ENCODE results near the gene MCC. TPM values are rescaled to one million over a fixed set of nuclear protein-coding genes. Genes with fewer than 3 reads are reported as not detected.
"Not testable (repeated sequence)": the region's sequence is repeated elsewhere in the genome, so short reads cannot be mapped to it uniquely, and the experiment has no call there.

The MCC gene
- total RNA-seq, 2 donors from 2014 or later = 7.5 to 9.9 TPM

GRCh38 chr5:113427871-113428574 is 60.2 kb downstream of the MCC start:
- intact Hi-C loops (cut with DNase I) = no loop called here
- Histone ChIP-seq H3K27me3 (no peaks in the 10 kb centered on the region), H3K9me3 (no peaks in the 10 kb centered on the region), H3K4me3 (no peak overlapping the region), H3K36me3 (replicated peaks in 1 of 2; ENCODE audit: insufficient read depth in 1 of 2, low read depth in 2 of 2) (no peaks in the 10 kb centered on the region), H3K27ac (no peak overlapping the region), H3K4me1 (no peaks in the 10 kb centered on the region)
- 55 to 72% methylated on average over 3 of the region's 3 CpGs for WGBS, 2 donors
- DNase-seq = no peak
- no peak for ATAC-seq
- no peak for TF ChIP-seq CTCF (IDR thresholded peaks at IDR 0.05)
- no peak for TF ChIP-seq POLR2A (IDR thresholded peaks at IDR 0.05)

- Histone ChIP-seq H3K36me3 (replicated peaks in 1 of 2; ENCODE audit: insufficient read depth in 1 of 2, low read depth in 2 of 2) (no peaks in the 10 kb centered on the region), H3K27me3 (no peaks in the 10 kb centered on the region), H3K4me1 (no peaks in the 10 kb centered on the region), H3K27ac (no peak overlapping the region), H3K4me3 (no peak overlapping the region), H3K9me3 (no peaks in the 10 kb centered on the region)
- 83 to 84% methylated on average over 3 of the region's 3 CpGs for WGBS, 2 donors
- intact Hi-C loops (cut with DNase I) = no loop called here
- no peak for DNase-seq
- TF ChIP-seq POLR2A (IDR thresholded peaks at IDR 0.05) (no peak), CTCF (IDR thresholded peaks at IDR 0.05) (no peak)
- no peak for ATAC-seq
These were observed 62.3 kb downstream of the MCC start for GRCh38 chr5:113425909-113426308.

GRCh38 chr5:113421693-113422092 is 66.6 kb downstream of the MCC start:
- intact Hi-C loops (cut with DNase I) = no loop called here
- DNase-seq = no peak

GRCh38 chr5:113405530-113405929 is 82.7 kb downstream of the MCC start:
- H3K36me3 ChIP-seq (replicated peaks in 1 of 2; ENCODE audit: insufficient read depth in 1 of 2, low read depth in 2 of 2) = no peaks in the 10 kb centered on the region
- no peak overlapping the region for H3K27ac ChIP-seq
- DNase-seq = no peak
- no peak overlapping the region for H3K4me3 ChIP-seq
- intact Hi-C loops (cut with DNase I) = no loop called here
- H3K9me3 ChIP-seq = no peaks in the 10 kb centered on the region
- H3K27me3 ChIP-seq = no peaks in the 10 kb centered on the region
- no peak for ATAC-seq
- TF ChIP-seq CTCF (IDR thresholded peaks at IDR 0.05) = no peak
- no peak for TF ChIP-seq POLR2A (IDR thresholded peaks at IDR 0.05)
- 72 to 74% methylated on average over 6 of the region's 6 CpGs for WGBS, 2 donors
- no peaks in the 10 kb centered on the region for H3K4me1 ChIP-seq

More at GRCh38 chr5:113421693-113422092, 66.6 kb downstream of the MCC start:
- WGBS, 2 donors = 74 to 85% methylated on average over 2 of the region's 2 CpGs
- H3K36me3 ChIP-seq (replicated peaks in 1 of 2; ENCODE audit: insufficient read depth in 1 of 2, low read depth in 2 of 2) = no peaks in the 10 kb centered on the region
- H3K9me3 ChIP-seq = no peaks in the 10 kb centered on the region
- no peak overlapping the region for H3K27ac ChIP-seq
- no peak overlapping the region for H3K4me3 ChIP-seq
- H3K4me1 ChIP-seq = no peaks in the 10 kb centered on the region
- TF ChIP-seq CTCF (IDR thresholded peaks at IDR 0.05) = no peak
- no peak for TF ChIP-seq POLR2A (IDR thresholded peaks at IDR 0.05)
- no peaks in the 10 kb centered on the region for H3K27me3 ChIP-seq
- ATAC-seq = no peak

- ATAC-seq (no peak), DNase-seq (no peak)
- intact Hi-C loops (cut with DNase I) = no loop called here
- Histone ChIP-seq H3K36me3 (replicated peaks in 1 of 2; ENCODE audit: insufficient read depth in 1 of 2, low read depth in 2 of 2) (no peaks in the 10 kb centered on the region), H3K9me3 (no peaks in the 10 kb centered on the region), H3K4me1 (no peaks in the 10 kb centered on the region), H3K27ac (no peak overlapping the region), H3K27me3 (no peaks in the 10 kb centered on the region), H3K4me3 (no peak overlapping the region)
- 59 to 64% methylated on average over 2 of the region's 2 CpGs for WGBS, 2 donors
- no peak for TF ChIP-seq POLR2A (IDR thresholded peaks at IDR 0.05)
- TF ChIP-seq CTCF (IDR thresholded peaks at IDR 0.05) = no peak
These were observed 84.0 kb downstream of the MCC start for GRCh38 chr5:113404269-113404668.

- ATAC-seq; DNase-seq; H3K36me3 ChIP-seq (replicated peaks in 1 of 2; ENCODE audit: insufficient read depth in 1 of 2, low read depth in 2 of 2); H3K27ac ChIP-seq; H3K4me3 ChIP-seq; H3K9me3 ChIP-seq; intact Hi-C loops (cut with DNase I); H3K27me3 ChIP-seq; H3K4me1 ChIP-seq: not testable (repeated sequence)
- WGBS, 2 donors = 68 to 73% methylated on average over 4 of the region's 4 CpGs
These were observed 90.3 kb downstream of the MCC start for GRCh38 chr5:113397986-113398385.
